ENCODE results near the gene IFRD1.

Gene IFRD1

DNA sequence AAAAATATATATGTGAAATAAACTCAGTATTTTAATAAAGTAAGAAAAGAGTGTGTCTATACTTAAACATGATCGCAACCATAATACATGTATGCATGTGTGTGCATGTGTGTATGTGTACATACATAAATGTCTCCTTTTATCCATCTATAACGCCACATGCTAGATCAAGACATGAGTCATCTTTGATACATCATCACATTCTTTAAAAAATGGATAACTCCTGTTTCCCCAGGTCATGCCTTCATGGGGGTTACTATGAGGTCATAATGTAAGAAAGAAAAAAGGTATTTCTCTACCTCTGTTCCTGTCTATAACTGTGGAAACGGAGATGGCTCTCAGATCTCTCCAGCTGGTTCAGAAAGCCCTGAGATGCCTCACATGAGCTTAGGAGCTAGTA, 71.7 kb downstream of the IFRD1 start:
- no peaks in the 10 kb centered on the region for H3K9me2 ChIP-seq (replicated peaks; ENCODE audit: insufficient read depth, low read length)
- H3K27ac ChIP-seq (ENCODE audit: low read depth, low read length) = no peak overlapping the region
- H2AFZ ChIP-seq (ENCODE audit: low read depth, low read length, severe bottlenecking) = no peak overlapping the region
- no peaks in the 10 kb centered on the region for H3K79me2 ChIP-seq (ENCODE audit: insufficient read depth, low read length)
- no peaks in the 10 kb centered on the region for H4K20me1 ChIP-seq (ENCODE audit: low read depth, low read length)
- no peaks in the 10 kb centered on the region for H3K36me3 ChIP-seq (ENCODE audit: low read length)
- H3K4me2 ChIP-seq (ENCODE audit: low read depth, low read length, poor library complexity, severe bottlenecking) = no peak overlapping the region
- H3K27me3 ChIP-seq (ENCODE audit: low read length) = no peaks in the 10 kb centered on the region
- no peak overlapping the region for H3K9ac ChIP-seq (ENCODE audit: low read length)
- TF ChIP-seq EZH2phosphoT487 (conservative IDR thresholded peaks at IDR 0.05; ENCODE audit: low read length) = no peak
- TF ChIP-seq, protein P1, sequence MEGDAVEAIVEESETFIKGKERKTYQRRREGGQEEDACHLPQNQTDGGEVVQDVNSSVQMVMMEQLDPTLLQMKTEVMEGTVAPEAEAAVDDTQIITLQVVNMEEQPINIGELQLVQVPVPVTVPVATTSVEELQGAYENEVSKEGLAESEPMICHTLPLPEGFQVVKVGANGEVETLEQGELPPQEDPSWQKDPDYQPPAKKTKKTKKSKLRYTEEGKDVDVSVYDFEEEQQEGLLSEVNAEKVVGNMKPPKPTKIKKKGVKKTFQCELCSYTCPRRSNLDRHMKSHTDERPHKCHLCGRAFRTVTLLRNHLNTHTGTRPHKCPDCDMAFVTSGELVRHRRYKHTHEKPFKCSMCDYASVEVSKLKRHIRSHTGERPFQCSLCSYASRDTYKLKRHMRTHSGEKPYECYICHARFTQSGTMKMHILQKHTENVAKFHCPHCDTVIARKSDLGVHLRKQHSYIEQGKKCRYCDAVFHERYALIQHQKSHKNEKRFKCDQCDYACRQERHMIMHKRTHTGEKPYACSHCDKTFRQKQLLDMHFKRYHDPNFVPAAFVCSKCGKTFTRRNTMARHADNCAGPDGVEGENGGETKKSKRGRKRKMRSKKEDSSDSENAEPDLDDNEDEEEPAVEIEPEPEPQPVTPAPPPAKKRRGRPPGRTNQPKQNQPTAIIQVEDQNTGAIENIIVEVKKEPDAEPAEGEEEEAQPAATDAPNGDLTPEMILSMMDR (IDR thresholded peaks at IDR 0.05; ENCODE audit: insufficient read depth, low read length, poor library complexity, severe bottlenecking) = no peak
- H3K4me3 ChIP-seq (ENCODE audit: insufficient read depth, low read length, poor library complexity, severe bottlenecking) = no peak overlapping the region
- no peaks in the 10 kb centered on the region for H3K9me3 ChIP-seq (ENCODE audit: insufficient read depth, low read length)
- H3F3A ChIP-seq (ENCODE audit: insufficient read depth) = no peaks in the 10 kb centered on the region

DNA sequence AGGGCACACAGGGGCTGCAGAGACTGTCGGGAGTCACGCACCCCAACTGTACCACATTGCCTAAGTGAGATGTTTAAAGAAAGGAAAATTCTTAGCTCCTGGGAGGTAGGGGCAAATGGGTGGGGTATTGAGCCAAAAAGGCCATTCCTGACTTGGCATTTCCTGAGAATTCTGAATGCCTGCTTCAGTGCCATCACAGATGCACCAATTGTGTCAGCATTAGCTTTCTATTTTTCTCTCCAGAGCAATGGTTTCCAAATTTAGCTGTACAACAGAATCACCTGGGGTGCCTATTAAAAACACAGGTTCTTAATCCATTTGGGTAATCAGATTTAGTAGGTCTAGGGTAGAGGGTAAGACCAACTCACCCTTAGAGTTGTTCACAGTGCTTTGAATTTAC, 73.6 kb downstream of the IFRD1 start:
- Histone ChIP-seq H2AFZ (ENCODE audit: low read depth, low read length, severe bottlenecking) (no peak overlapping the region), H4K20me1 (ENCODE audit: low read depth, low read length) (no peaks in the 10 kb centered on the region)

More for the DNA sequence above, 73.6 kb downstream of the IFRD1 start:
- Histone ChIP-seq H3K4me3 (ENCODE audit: insufficient read depth, low read length, poor library complexity, severe bottlenecking) (no peak overlapping the region), H3F3A (ENCODE audit: insufficient read depth) (no peaks in the 10 kb centered on the region), H3K4me2 (ENCODE audit: low read depth, low read length, poor library complexity, severe bottlenecking) (no peak overlapping the region), H3K9me3 (ENCODE audit: insufficient read depth, low read length) (no peaks in the 10 kb centered on the region), H3K79me2 (ENCODE audit: insufficient read depth, low read length) (no peaks in the 10 kb centered on the region), H3K27me3 (ENCODE audit: low read length) (no peaks in the 10 kb centered on the region), H3K9me2 (replicated peaks; ENCODE audit: insufficient read depth, low read length) (no peaks in the 10 kb centered on the region), H3K9ac (ENCODE audit: low read length) (no peak overlapping the region), H3K36me3 (ENCODE audit: low read length) (no peaks in the 10 kb centered on the region), H3K27ac (ENCODE audit: low read depth, low read length) (no peak overlapping the region)
- TF ChIP-seq, protein P1 (IDR thresholded peaks at IDR 0.05; ENCODE audit: insufficient read depth, low read length, poor library complexity, severe bottlenecking) = no peak
- no peak for TF ChIP-seq EZH2phosphoT487 (conservative IDR thresholded peaks at IDR 0.05; ENCODE audit: low read length)

Measured in SU-DHL-6 (cell line).